ENCODE data around the gene MCTP1. TPM values are rescaled to one million over a fixed set of nuclear protein-coding genes. Genes with fewer than 3 reads are reported as not detected.

MCTP1 gene
- total RNA-seq, 1 donor from 2014 or later, result 3.7 TPM

GRCh38 chr5:95285409-95285755, 488 bp upstream of the MCTP1 start:
- Mint-ChIP-seq H3K9me3 (no peaks in the 10 kb centered on the region), H3K27ac (peak overlapping the region; percentile 63), H3K36me3 (no peaks in the 10 kb centered on the region), H3K27me3 (ENCODE audit: insufficient read depth, low read depth) (peaks cover 42% of the 10 kb centered on the region), H3K4me3 (peak overlapping the region; percentile 94), H3K4me1 (peaks cover 11% of the 10 kb centered on the region)
- Histone ChIP-seq H2AFZ (replicated peaks) (peak overlapping the region; percentile 99), H3K9ac (no peak overlapping the region), H3K36me3 (no peaks in the 10 kb centered on the region), H3K27ac (no peak overlapping the region), H3F3A (ENCODE audit: low read depth) (peaks cover 20% of the 10 kb centered on the region), H4K20me1 (ENCODE audit: low read depth) (no peaks in the 10 kb centered on the region), H3K79me2 (ENCODE audit: low read depth) (no peaks in the 10 kb centered on the region), H3K4me1 (peaks cover 11% of the 10 kb centered on the region), H3K4me3 (peak overlapping the region; percentile 63), H3K4me2 (peak overlapping the region; percentile 99), H3K9me3 (ENCODE audit: low read depth) (no peaks in the 10 kb centered on the region), H3K27me3 (peaks cover 59% of the 10 kb centered on the region)
- TF ChIP-seq, protein P1, sequence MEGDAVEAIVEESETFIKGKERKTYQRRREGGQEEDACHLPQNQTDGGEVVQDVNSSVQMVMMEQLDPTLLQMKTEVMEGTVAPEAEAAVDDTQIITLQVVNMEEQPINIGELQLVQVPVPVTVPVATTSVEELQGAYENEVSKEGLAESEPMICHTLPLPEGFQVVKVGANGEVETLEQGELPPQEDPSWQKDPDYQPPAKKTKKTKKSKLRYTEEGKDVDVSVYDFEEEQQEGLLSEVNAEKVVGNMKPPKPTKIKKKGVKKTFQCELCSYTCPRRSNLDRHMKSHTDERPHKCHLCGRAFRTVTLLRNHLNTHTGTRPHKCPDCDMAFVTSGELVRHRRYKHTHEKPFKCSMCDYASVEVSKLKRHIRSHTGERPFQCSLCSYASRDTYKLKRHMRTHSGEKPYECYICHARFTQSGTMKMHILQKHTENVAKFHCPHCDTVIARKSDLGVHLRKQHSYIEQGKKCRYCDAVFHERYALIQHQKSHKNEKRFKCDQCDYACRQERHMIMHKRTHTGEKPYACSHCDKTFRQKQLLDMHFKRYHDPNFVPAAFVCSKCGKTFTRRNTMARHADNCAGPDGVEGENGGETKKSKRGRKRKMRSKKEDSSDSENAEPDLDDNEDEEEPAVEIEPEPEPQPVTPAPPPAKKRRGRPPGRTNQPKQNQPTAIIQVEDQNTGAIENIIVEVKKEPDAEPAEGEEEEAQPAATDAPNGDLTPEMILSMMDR (IDR thresholded peaks at IDR 0.05), result no peak
- TF ChIP-seq EZH2phosphoT487 (IDR thresholded peaks at IDR 0.05), result no peak
- DNase-seq (ENCODE audit: low spot score), result peak; percentile 53

DNA sequence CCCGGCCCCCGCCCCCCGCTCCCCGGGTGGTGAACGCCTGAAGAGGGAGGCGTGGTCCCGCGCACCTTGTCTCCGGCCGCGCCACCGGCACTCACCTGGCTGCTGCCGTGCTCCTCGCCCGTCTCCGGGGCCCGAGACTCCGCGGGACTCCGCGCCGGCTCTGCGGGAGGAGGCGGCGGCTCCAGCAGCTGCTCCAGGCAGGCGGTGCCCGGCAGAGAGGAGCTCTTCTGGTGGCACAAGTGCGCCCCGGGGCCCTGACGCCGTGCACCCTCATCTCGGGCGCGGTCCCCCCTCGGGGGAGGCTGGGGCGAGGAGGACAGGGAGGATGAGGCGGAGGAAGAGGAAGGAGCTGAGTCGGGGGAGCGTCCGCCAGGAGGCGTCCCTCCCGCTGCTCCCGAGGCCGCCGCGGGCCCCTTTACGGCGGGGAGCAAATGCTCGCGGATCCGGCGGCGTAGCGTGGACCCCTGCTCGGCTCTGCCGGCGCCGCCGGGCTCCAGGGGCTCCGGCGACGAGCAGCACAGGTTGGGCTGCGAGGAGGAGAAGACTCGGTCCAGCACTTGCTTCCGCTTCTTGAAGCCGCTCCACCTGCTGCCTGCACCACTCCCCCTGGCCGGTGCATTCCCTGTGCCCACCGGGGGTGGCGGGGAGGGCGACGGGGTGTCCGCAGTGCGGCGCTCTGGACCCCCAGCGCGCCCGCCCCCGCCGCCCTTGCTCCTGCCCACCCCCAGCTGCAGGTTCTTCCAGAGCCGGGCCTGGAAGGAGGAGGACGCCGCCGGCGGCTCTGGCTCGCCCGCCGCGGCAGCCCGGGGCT, 928 bp downstream of the MCTP1 start:
- TF ChIP-seq EZH2phosphoT487 (IDR thresholded peaks at IDR 0.05), result peak; percentile 43
- TF ChIP-seq EZH2 (IDR thresholded peaks at IDR 0.05), result peak; percentile 46
- TF ChIP-seq, protein P1 (IDR thresholded peaks at IDR 0.05), result peak; percentile 58
- H3K36me3 ChIP-seq, result no peaks in the 10 kb centered on the region
- Mint-ChIP-seq H3K4me1 (peaks cover 11% of the 10 kb centered on the region), H3K4me3 (peak overlapping the region; percentile 67), H3K27me3 (ENCODE audit: insufficient read depth, low read depth) (peaks cover 37% of the 10 kb centered on the region), H3K27ac (no peak overlapping the region), H3K36me3 (no peaks in the 10 kb centered on the region), H3K9me3 (no peaks in the 10 kb centered on the region)
- DNase-seq (ENCODE audit: low spot score), result peak; percentile 69
- H3K27ac ChIP-seq, result no peak overlapping the region
- H3K79me2 ChIP-seq (ENCODE audit: low read depth), result no peaks in the 10 kb centered on the region
- H4K20me1 ChIP-seq (ENCODE audit: low read depth), result no peaks in the 10 kb centered on the region
- H3K4me2 ChIP-seq, result peak overlapping the region; percentile 99
- peaks cover 59% of the 10 kb centered on the region for H3K27me3 ChIP-seq
- peak overlapping the region; percentile 99 for H2AFZ ChIP-seq (replicated peaks)
- peaks cover 11% of the 10 kb centered on the region for H3K4me1 ChIP-seq
- H3K9ac ChIP-seq, result no peak overlapping the region
- no peaks in the 10 kb centered on the region for H3K9me3 ChIP-seq (ENCODE audit: low read depth)
- peaks cover 20% of the 10 kb centered on the region for H3F3A ChIP-seq (ENCODE audit: low read depth)
- H3K4me3 ChIP-seq, result peak overlapping the region; percentile 63

GRCh38 chr5:95283022-95283615, 1.8 kb downstream of the MCTP1 start:
- no peaks in the 10 kb centered on the region for H3K36me3 Mint-ChIP-seq
- H3K4me1 Mint-ChIP-seq, result peaks cover 11% of the 10 kb centered on the region
- peak; percentile 23 for DNase-seq (ENCODE audit: low spot score)
- peak overlapping the region; percentile 85 for H3K4me3 Mint-ChIP-seq
- peak overlapping the region; percentile 99 for H3K4me2 ChIP-seq
- H3F3A ChIP-seq (ENCODE audit: low read depth), result peaks cover 20% of the 10 kb centered on the region
- H3K9me3 Mint-ChIP-seq, result no peaks in the 10 kb centered on the region
- peak overlapping the region; percentile 99 for H2AFZ ChIP-seq (replicated peaks)
- peak overlapping the region; percentile 63 for H3K4me3 ChIP-seq
- H3K4me1 ChIP-seq, result peaks cover 11% of the 10 kb centered on the region
- peak; percentile 29 for TF ChIP-seq EZH2 (IDR thresholded peaks at IDR 0.05)
- no peak for TF ChIP-seq EZH2phosphoT487 (IDR thresholded peaks at IDR 0.05)
- no peaks in the 10 kb centered on the region for H3K9me3 ChIP-seq (ENCODE audit: low read depth)
- H3K27ac Mint-ChIP-seq, result no peak overlapping the region
- no peaks in the 10 kb centered on the region for H4K20me1 ChIP-seq (ENCODE audit: low read depth)
- peaks cover 59% of the 10 kb centered on the region for H3K27me3 ChIP-seq
- H3K27ac ChIP-seq, result no peak overlapping the region
- no peaks in the 10 kb centered on the region for H3K79me2 ChIP-seq (ENCODE audit: low read depth)
- H3K36me3 ChIP-seq, result no peaks in the 10 kb centered on the region
- no peak overlapping the region for H3K9ac ChIP-seq
- peaks cover 35% of the 10 kb centered on the region for H3K27me3 Mint-ChIP-seq (ENCODE audit: insufficient read depth, low read depth)

DNA sequence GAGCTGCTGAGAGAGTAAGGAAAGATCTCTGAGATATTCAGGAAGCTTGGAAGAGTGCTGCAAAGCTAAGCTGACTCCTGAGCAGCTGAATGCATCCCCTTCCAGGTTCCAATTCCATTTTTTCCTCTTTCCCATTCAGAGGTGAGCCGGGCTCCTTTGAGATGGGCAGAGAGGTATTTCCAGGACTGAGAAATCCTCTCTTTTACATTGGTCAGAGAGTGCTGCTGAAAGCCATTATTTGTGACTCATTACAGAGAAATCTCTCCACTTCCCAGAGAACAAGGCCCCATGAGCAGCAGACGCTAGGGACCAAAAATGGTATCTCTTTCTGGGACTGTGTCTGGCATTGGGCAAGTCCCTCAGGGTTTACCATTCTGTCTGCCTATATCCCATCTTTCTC, 3.7 kb downstream of the MCTP1 start:
- H3K79me2 ChIP-seq (ENCODE audit: low read depth), result no peaks in the 10 kb centered on the region
- Mint-ChIP-seq H3K4me3 (no peak overlapping the region), H3K9me3 (no peaks in the 10 kb centered on the region), H3K36me3 (no peaks in the 10 kb centered on the region), H3K4me1 (peaks cover 11% of the 10 kb centered on the region), H3K27ac (no peak overlapping the region), H3K27me3 (ENCODE audit: insufficient read depth, low read depth) (peaks cover 28% of the 10 kb centered on the region)
- no peaks in the 10 kb centered on the region for H3K36me3 ChIP-seq
- no peaks in the 10 kb centered on the region for H3K9me3 ChIP-seq (ENCODE audit: low read depth)
- no peaks in the 10 kb centered on the region for H4K20me1 ChIP-seq (ENCODE audit: low read depth)
- H3F3A ChIP-seq (ENCODE audit: low read depth), result peaks cover 30% of the 10 kb centered on the region
- no peak overlapping the region for H3K27ac ChIP-seq
- peaks cover 46% of the 10 kb centered on the region for H3K27me3 ChIP-seq
- no peak overlapping the region for H3K4me3 ChIP-seq
- peak; percentile 41 for DNase-seq (ENCODE audit: low spot score)
- no peak overlapping the region for H3K9ac ChIP-seq
- TF ChIP-seq EZH2phosphoT487 (IDR thresholded peaks at IDR 0.05) (no peak), EZH2 (IDR thresholded peaks at IDR 0.05) (no peak)
- TF ChIP-seq, protein P1 (IDR thresholded peaks at IDR 0.05), result no peak
- H3K4me2 ChIP-seq, result no peak overlapping the region
- peaks cover 18% of the 10 kb centered on the region for H3K4me1 ChIP-seq
- peak overlapping the region; percentile 35 for H2AFZ ChIP-seq (replicated peaks)

All from neural progenitor cell (in vitro differentiated cells).